ENCODE results near the gene ITIH5. TPM values are rescaled to one million over a fixed set of nuclear protein-coding genes. Genes with fewer than 3 reads are reported as not detected.

Gene ITIH5
- total RNA-seq, 1 donor from 2014 or later, result 42.0 TPM

DNA sequence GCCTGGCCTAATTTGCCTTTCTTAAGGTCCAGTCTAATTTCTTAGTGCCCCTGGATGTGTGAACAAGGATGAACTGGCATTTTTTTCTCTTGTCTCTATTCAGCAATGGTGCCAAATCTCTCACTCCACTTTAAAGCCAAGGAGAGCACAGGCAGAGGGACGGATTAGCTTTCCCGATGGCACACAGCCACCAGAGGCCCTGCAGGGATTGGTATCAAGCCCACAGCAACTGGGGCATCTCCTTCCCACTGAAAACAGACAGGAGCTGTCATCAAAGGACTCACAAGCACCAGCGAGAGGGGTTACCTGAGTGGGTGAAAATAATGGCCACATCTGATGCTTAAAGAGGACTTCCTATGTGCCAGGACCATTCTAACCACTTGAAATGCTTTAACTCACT, 83.1 kb downstream of the ITIH5 start:
- no peak for DNase-seq (ENCODE audit: low spot score)

DNA sequence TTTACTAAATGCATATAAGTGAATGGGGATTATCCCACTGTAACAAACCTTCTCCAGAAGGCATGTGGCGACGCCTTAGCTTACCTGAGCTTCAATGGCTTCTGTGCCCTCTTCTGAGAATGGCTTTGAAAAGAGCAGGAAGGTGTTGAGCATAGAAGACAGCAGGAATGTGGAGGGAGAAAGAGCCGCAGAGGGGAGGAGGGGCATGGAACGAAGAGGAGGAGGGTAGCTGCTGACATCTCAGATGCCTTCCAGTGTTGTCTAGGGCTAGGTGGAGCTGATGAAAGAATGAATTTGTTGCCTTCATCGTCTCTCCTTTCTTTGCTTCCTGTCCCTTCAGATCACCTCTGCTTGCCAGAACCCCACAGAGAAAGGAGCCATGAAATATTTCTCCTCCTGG, 86.2 kb downstream of the ITIH5 start:
- no peak for DNase-seq (ENCODE audit: low spot score)

DNA sequence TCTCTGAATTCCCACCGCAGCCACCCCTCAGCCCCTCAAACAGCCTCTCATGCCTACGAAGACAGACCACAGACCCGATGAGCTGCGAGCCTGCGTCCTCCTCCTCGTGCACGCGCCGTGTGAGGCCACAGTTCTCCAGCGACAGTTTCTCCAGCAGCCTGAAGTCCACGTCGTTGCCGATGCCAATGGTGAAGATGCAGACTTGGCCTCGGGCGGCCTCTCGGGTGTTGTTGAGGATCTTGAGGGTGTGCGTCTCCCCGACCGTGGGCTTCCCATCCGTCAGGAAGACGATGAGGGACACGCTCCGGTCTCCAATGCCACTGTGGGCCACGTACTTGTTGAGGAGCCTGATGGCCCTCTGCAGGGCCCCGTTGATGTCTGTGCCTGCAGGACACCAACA, 87.1 kb downstream of the ITIH5 start:
- DNase-seq (ENCODE audit: low spot score), result no peak

DNA sequence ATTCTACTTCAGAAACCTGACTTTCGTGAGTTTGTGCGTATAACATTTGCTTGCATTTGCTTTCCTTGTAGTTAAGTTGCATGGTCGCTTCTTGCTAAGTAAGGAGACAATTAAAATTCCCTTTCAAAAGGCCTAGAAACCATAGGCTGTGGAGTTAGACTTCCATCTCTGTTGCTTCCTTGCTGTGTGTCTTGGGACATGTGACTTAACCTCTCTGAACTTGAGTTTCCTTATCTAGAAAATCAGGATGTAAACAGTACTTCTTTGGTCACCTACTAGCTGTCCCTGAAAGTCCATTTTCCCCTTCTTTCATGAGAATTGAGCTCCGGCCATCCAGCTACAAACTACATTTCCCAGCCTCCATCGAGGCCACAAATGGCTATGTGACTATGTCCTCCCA, 89.2 kb downstream of the ITIH5 start:
- DNase-seq (ENCODE audit: low spot score), result no peak

DNA sequence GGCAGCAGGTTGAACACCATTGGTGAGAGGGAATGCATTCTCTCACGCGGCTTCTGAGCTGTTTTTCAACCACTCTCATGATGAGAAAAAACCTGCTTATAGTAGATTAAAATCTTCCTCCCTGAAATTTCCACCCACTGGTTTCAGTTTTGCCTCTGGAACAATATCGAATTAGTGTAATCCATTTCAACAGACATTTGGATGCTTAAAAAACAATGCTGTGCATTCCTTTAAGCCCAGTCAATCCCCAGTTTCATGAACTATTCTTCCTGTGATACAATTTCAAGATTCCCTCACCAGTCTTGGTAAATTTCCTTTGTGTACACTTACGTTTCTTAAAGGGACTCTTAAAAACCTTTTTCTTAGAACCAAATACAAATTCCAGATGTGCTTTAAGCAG, 89.6 kb downstream of the ITIH5 start:
- no peak for DNase-seq (ENCODE audit: low spot score)

DNA sequence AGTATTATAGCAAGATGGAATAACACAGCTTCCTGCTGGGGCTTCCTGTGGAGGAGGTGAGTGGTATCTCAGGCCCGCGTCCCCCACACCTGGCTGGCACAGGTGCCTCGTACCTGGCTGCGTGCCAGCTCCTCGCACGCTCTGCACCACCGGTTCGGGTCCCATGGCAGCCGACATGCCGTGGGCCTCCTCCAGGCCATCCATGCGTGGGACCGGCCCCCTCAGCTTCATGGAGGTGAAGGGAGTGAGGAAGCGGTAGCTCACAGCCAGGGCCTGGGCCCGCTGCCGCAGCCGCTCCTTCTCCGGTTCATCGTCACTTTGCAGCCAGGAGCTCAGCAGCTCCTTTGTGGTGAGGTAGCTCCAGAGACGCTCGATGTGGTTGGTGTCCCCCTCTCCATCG, 90.4 kb downstream of the ITIH5 start:
- DNase-seq (ENCODE audit: low spot score), result no peak

DNA sequence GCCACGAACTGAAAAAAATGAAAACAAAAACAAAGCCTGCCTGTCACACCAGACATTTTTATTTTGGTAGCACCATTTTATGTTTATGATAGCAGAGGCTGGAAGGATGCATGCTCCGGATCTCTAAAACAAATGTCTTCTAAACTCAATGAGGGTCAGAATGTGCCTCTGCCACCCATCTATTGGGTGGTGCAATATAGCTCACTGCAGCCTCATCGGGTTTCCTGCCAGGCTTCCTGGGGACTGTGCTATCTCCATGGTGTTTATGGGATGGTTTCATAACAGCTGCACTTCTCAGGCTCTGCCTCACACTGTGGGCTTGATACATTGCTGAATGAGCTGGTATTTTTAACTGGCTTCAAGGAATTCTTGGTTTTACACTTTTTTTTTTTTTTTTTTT, 94.4 kb downstream of the ITIH5 start:
- DNase-seq (ENCODE audit: low spot score), result peak; percentile 43

DNA sequence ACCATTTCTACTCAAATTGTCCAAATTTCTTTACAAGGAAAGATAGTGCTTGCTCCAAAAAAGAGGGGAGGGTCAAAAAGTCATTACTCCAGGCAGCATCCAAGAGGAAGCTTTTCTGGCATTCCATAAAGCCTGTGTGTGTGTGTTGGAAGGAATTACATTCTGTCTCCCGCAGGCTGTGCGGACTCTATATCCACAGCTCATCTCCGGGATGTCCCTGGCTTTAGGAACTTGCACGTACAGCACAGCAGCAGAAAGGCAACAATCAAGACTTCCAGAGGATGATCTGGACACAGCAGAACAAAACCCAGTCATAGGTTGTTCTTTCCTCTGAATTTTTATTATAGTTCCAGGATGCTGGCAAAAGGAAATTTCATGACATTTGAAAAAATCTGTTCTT, 94.8 kb downstream of the ITIH5 start:
- no peak for DNase-seq (ENCODE audit: low spot score)

DNA sequence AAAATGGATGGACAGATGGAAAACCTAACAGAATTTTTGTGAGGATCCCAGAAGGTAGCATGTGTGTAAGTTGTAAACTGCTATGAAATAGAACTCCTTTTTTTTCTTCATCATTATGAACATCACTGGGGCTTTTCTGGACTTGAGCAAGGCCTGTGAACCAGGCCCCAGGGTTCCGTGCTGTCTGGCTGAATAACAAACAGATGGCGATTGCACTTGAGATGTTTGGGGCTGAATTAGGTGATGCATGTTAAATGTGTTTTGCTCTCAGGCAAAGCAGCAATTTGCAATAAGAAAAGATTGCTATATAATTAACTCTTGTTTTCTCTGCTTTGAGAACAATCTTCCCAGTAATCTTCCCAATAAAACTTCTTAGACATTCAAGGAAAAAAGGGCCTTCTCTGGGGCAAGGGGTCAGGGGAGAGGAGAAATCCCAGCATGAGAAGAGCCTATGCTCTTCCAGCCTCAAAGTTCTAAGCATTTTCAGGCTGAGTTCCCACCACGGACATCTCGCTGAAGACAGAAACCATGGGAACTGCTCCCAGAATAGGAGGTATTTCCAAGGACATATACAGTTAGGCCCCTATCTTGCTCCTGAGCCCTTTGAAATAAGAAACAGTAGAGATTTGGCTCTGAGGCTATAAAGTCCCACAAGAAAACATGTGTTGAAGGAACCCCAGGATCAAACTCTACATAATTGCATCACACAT, 98.7 kb downstream of the ITIH5 start:
- no peak for DNase-seq (ENCODE audit: low spot score)

DNA sequence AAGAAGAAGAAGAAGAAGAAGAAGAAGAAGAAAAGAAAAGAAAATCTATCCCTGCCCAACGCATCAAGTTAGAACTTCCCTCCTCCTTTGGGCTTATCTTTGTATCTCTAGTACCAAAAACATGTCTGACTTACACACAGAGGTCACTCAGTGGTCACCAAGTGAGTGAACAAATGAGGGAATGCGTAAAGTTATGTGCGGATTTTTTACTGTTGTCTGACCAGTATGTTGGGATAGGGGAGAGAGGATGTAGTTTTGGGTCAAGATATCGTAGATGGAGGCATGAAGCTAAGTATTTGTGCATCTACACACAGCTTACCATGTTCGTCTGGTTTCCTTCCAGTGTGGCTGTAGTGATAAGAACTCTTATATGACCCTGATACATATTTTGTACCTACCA, 99.9 kb downstream of the ITIH5 start:
- DNase-seq (ENCODE audit: low spot score), result no peak

DNA sequence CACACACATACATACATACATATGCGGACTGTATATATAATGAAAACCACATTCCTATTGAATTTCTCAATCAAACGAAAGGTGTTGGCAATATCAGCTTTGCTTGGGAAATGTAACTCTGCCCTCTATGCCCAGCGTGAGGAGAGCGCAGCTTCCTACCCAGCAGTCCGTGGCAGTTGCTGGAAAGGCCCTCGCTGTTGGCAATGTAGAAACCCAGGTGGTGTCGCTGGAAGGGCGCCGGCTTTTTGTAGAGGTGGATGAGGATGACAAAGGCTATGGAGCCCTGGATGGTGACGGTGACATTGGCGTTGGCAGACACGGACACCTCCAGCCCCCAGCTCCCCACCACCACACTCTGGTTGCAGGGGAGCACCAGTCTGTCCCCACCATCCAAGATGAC, 100.9 kb downstream of the ITIH5 start:
- DNase-seq (ENCODE audit: low spot score), result no peak

DNA sequence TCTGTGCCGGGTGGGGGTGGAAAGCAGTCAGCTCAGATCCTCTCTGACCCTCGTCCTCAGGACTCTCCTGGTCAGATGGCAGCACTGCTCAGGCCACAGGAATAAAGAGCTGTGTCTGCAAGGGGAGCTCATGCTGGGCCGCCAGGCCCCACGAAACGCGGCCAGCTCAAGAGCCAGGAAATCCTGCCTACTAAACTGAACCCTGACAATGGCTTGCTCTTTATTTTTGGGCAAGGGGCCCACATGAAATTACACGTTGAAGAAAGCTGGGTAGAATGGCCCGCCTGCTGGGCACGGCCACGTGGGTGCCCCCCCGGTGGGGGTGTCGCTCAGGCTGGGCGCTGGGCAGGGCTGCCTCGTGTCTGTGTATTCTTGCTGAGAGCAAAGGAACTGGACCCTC, 103.0 kb downstream of the ITIH5 start:
- no peak for DNase-seq (ENCODE audit: low spot score)

DNA sequence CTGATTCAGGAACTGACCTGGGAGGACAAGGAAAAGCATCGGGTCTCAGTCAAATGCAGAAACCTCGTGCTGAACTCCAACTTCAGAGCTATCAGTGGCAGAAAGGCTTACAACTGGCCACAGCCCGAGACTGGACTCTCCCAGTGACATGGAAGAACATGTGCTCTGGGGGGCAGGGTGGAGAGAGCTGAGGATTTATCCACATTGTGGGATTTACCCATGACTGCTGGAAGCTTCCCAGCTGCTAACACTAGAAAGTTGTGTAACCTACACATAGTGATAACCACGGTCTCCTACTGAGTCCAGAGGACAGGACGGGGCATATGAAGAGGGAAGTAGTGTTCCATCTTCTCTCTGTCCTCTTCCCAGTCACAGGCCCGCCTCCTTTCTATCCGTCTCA, 103.4 kb downstream of the ITIH5 start:
- peak; percentile 47 for DNase-seq (ENCODE audit: low spot score)

DNA sequence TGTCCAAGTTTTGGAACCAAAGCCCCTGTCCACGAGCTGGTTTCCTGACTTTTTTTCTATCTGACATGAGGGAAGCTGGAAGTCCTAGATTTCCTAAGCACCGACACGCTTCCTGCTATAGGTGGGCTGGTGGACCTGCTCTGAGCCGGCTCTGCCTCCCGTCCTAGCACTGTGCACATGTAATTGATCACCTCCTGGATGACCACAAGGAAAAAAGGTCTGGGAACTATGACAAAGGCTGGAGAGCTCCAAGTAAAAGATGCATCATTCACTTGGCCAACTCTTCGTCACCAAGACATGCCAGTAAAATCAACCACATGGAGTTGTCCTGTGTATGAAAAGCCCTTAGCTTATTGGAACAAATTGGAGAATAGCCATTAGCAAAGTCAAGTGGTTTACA, 104.8 kb downstream of the ITIH5 start:
- no peak for DNase-seq (ENCODE audit: low spot score)

DNA sequence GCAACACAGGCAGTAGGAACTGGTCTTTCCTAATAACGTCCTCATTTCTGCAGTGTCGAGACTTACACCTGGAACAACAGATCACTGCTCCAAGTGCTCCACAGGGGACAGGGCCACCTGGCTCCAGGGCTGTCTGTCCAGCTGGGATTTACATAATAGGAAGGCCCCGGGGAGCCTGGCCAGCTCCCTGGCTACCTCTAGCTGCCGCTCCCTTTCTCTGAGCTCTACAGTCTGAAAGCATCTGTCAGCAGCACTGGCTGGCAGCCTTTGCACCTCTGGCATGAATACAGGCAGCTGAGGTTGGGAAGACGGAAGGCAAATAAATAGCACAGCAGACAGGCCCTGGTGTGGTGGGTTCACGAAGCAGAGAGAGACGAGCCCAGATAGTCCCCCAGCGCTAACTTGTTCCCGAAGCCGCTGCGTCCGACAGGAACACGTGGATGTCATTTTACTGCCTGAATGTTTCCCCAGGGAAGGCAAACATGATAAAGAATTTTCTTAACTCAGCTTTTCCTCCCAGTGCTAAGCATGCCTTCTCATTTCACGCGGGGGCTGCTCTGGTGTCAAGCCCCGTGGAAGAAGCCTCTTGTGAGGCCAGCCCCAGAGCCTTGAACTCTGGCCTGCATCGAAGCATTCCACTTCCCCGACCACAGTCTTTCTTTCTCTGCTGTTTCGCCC, 105.4 kb downstream of the ITIH5 start:
- peak; percentile 69 for DNase-seq (ENCODE audit: low spot score)

DNA sequence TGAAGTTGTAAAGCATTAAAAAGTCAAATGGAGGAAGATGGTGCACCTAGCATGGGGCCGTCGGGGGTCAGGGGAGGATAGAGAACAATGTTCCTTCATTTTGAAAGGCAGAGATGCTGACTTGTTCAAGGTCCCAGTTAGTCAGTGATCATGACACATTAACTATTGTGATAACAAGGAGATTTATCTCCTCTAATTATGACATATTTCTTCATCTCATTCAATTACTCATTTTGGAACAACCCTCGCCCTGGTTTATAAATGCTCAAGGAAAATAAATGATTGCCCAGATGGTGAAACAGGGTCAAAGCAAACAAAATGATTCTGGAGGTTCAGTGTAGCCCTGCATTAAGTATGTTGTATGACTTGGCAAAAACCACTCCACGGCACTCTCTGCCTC, 106.2 kb downstream of the ITIH5 start:
- DNase-seq (ENCODE audit: low spot score), result no peak

DNA sequence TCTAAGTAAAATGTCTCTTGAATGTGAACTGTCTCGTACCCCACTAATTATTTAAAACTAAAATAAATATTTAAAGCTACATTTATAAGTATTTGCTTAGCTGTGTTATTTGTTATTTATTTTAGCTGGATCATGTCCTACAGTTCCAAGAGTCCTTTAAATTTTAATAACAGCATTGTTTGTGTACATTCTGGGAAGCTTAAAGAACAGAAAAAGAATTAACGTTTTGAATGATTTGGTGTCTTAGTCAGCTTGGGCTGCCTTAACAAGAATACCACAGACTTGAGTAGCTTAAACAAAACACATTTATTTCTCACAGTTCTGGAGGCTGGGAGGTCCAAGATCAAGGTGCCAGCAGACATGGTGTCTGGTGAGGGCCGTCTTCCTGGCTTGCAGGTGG, 107.4 kb downstream of the ITIH5 start:
- DNase-seq (ENCODE audit: low spot score), result no peak

DNA sequence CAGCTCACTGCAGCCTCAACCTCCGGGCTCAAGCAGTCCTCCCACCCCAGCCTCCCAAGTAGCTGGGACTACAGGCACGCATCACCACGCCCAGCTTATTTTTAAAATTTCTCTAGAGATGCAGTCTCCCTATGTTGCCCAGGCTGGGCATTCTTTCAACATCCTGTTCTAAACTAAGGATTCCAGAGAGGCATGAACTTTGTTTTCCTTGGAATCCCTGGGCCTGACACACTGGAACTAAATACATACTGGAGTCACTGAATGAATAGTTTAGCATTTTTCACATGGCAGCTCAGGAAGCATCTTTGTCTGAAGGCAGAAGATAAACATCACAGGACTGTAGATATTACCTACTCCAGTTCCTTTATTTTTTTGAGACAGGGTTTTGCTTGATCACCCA, 108.7 kb downstream of the ITIH5 start:
- DNase-seq (ENCODE audit: low spot score), result no peak

DNA sequence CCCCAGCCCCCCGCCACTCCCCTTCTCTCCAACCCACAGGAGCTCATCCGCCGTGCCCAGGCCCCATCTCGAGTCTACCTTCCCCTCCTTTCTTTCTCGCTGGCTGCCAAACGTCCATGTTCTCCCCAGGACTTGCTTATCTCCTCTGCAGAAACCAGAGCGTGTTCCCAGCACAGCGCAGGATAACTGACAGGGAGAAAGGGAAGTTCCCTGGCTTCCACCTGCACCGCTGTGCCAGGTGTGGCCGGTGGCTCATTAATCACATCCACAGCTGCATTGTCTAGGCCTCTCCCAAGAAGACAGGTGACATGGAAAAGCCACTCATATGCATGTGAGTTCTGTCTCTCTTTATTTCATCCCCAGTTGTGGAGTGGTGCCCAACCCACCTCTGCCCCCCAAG, 113.2 kb downstream of the ITIH5 start:
- no peak for DNase-seq (ENCODE audit: low spot score)

DNA sequence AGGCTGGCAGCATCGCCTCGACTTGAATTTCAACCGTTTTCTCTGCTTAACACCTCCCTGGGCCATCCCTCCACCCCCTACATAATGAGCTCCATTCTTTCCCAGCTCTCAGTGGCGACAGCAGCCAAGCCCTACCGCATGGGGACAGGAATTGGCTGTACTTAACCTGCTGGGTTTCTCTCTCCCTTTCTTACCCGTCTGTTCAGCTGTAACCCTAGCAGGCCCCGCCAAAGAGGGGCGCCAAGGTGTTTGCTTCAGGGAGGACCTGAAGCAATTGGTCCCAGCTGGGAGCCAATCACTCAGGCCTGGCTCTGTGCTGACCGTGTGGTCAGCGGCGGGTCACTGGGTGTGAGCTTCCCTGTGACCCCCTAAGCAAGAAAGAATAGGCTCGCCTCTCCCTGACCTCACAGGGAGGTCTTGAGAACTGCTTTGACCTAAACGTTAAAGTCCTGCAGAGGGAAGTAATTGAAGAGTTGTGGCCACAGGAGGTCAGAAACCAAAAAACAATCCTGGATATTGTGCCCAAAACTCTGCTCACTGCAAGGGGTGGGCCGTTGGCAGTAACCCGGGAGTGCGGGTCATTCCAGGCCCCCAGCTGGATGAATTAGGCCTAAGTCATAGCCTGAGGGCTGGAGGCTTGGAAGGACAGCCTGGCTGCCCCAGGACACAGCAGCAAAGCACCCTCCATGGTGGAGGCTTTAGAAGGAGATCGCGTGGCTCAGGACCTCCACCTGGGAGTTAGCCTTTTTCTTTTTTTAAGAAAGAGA, 114.6 kb downstream of the ITIH5 start:
- DNase-seq (ENCODE audit: low spot score), result no peak

DNA sequence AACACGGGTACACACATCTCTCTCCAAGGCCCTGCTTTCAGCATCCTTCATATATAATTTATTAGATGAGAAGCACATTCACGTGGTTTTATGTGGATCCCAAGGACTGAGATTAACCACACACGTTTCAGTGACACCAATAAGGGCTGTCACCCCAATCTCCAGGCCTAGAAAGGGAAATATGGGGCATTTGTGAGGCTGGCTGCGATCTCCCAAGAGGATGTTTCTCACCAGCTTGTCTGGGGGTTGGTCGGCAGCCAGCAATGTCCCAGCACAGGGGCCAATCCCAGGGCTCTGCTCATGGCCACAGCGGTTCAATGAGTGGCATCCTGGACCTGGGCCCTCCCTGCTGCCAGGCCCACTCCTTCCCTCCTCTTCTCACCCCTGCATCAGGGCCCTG, 115.5 kb downstream of the ITIH5 start:
- DNase-seq (ENCODE audit: low spot score), result no peak

DNA sequence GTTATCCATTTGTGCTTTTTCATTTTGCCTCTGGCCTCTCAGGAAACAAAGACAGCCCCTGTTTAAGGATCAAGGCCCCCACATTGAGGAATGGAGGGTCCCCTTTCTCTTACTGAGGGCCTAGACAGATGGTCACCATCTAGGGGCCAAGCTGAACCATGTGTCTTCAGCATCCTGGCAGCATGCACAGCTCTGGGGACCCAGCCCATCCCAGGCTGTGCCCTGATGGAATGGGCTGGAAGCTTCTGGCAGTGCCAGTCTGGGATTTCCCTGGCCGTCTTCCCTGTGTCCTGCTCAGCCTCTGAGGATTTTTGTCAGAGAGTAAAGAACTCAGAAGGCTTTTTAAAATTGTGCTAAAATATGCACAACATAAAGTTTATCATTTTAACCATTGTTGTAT, 116.8 kb downstream of the ITIH5 start:
- no peak for DNase-seq (ENCODE audit: low spot score)

DNA sequence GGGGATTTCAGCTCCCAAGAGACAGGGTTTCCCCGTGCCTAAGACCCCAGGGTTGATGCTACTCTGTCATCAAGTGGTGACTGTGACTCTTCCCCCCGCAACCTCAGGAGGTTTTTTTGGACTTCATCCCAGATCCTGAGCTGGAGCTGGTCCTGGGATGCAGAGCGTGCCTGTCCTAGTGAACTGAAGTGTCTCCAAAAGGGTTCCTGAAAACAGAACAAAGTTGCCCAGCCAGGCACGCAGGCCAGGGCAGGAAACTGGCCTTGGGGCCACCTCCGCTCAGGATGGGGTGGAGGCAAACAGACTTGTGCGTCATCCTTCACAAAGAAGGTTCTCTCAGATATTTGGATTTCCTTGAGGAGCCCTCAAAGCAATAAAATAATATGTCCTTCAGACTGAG, 118.9 kb downstream of the ITIH5 start:
- DNase-seq (ENCODE audit: low spot score), result no peak
